RWPE2 (cell line): ENCODE measurements around the gene CNIH3.

Experiments
- ATAC-seq: fragments of 200-7000 bp; cut with Tn5 transposase; 3 replicates; pipeline ENCODE4 v1.9.1; 2021; ENCODE audit warnings: low read depth
- DNase-seq: peaks from one replicate; pipeline ENCODE4 v3.0.0-alpha.2; 2020; ENCODE audit warnings: low spot score
- H3K27ac ChIP-seq: fragments of 450-650 bp; 2 replicates; pipeline ENCODE4 v1.5.1; 2017; ENCODE audit warnings: mild to moderate bottlenecking; ENCODE audit not compliant: poor library complexity, severe bottlenecking
- H3K27me3 ChIP-seq: fragments of 250-450 bp; sonication (Bioruptor Pico); 2 replicates; pipeline ENCODE4 v1.5.1; 2021; ENCODE audit warnings: mild to moderate bottlenecking, moderate library complexity; ENCODE audit not compliant: insufficient read depth, poor library complexity, severe bottlenecking
- H3K36me3 ChIP-seq: fragments of 250-450 bp; sonication (Bioruptor Pico); 2 replicates; pipeline ENCODE4 v1.5.1; 2020; ENCODE audit warnings: low read depth, mild to moderate bottlenecking, moderate library complexity
- H3K4me1 ChIP-seq: fragments of 250-450 bp; sonication (Bioruptor Pico); 2 replicates; pipeline ENCODE4 v1.5.1; 2021; ENCODE audit warnings: mild to moderate bottlenecking, moderate library complexity; ENCODE audit not compliant: insufficient read depth, poor library complexity, severe bottlenecking
- H3K4me3 ChIP-seq: fragments of 250-450 bp; sonication (Bioruptor Pico); 2 replicates; pipeline ENCODE4 v1.5.1; 2021; ENCODE audit warnings: mild to moderate bottlenecking, moderate library complexity; ENCODE audit not compliant: severe bottlenecking
- H3K9me3 ChIP-seq: fragments of 250-450 bp; sonication (Bioruptor Pico); 2 replicates; pipeline ENCODE4 v1.5.1; 2021; ENCODE audit warnings: mild to moderate bottlenecking, moderate library complexity; ENCODE audit not compliant: severe bottlenecking
- TF ChIP-seq, protein P1 (sequence below): fragments of 450-650 bp; IDR thresholded peaks from one replicate; pipeline ENCODE4 v1.5.1; 2017; ENCODE audit warnings: mild to moderate bottlenecking, moderate library complexity; ENCODE audit not compliant: poor library complexity, severe bottlenecking

Gene CNIH3

GRCh38 chr1:224769452-224770335 lies 153.6 kb downstream of the CNIH3 start:
- DNase-seq (no peak), ATAC-seq (no peak)
- TF ChIP-seq, protein P1, sequence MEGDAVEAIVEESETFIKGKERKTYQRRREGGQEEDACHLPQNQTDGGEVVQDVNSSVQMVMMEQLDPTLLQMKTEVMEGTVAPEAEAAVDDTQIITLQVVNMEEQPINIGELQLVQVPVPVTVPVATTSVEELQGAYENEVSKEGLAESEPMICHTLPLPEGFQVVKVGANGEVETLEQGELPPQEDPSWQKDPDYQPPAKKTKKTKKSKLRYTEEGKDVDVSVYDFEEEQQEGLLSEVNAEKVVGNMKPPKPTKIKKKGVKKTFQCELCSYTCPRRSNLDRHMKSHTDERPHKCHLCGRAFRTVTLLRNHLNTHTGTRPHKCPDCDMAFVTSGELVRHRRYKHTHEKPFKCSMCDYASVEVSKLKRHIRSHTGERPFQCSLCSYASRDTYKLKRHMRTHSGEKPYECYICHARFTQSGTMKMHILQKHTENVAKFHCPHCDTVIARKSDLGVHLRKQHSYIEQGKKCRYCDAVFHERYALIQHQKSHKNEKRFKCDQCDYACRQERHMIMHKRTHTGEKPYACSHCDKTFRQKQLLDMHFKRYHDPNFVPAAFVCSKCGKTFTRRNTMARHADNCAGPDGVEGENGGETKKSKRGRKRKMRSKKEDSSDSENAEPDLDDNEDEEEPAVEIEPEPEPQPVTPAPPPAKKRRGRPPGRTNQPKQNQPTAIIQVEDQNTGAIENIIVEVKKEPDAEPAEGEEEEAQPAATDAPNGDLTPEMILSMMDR, result no peak
- no peaks in the 10 kb centered on the region for H3K9me3 ChIP-seq
- no peak overlapping the region for H3K27ac ChIP-seq
- no peak overlapping the region for H3K4me3 ChIP-seq
- H3K27me3 ChIP-seq, result no peaks in the 10 kb centered on the region
- H3K36me3 ChIP-seq, result no peaks in the 10 kb centered on the region
- no peaks in the 10 kb centered on the region for H3K4me1 ChIP-seq

- Histone ChIP-seq H3K36me3 (no peaks in the 10 kb centered on the region), H3K27me3 (no peaks in the 10 kb centered on the region), H3K9me3 (no peaks in the 10 kb centered on the region), H3K27ac (no peak overlapping the region), H3K4me1 (no peaks in the 10 kb centered on the region), H3K4me3 (no peak overlapping the region)
- ATAC-seq, result no peak
- no peak for DNase-seq
- TF ChIP-seq, protein P1, result no peak
Measured at GRCh38 chr1:224770336-224770693, 154.2 kb downstream of the CNIH3 start.

- no peaks in the 10 kb centered on the region for H3K9me3 ChIP-seq
- TF ChIP-seq, protein P1, result no peak
- no peak for ATAC-seq
- H3K27me3 ChIP-seq, result no peaks in the 10 kb centered on the region
- H3K4me3 ChIP-seq, result no peak overlapping the region
- no peaks in the 10 kb centered on the region for H3K36me3 ChIP-seq
- no peaks in the 10 kb centered on the region for H3K4me1 ChIP-seq
- H3K27ac ChIP-seq, result no peak overlapping the region
- no peak for DNase-seq
Measured at GRCh38 chr1:224773646-224774045, 157.5 kb downstream of the CNIH3 start.

DNA sequence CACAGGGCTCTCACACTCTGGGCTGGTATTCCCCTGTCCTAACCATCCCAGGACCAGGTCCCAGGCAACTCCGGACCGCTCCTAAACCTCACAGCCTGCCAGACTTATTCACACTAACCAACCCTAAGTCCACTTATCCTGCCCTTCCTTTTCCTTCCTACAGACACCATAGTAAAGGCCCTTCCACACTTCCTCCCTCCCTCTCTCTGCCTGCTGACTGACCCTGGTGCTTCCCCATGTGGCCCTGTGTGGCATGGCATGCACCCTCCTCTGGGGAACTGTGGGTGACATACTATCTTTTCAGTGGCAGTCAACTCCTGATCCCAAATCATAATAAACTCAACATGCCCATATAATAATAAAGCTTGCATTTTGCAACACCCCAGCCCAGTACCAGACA lies 158.3 kb downstream of the CNIH3 start:
- DNase-seq (no peak), ATAC-seq (no peak)
- Histone ChIP-seq H3K4me1 (no peaks in the 10 kb centered on the region), H3K27me3 (no peaks in the 10 kb centered on the region), H3K4me3 (no peak overlapping the region), H3K36me3 (no peaks in the 10 kb centered on the region), H3K9me3 (no peaks in the 10 kb centered on the region), H3K27ac (no peak overlapping the region)
- TF ChIP-seq, protein P1, result no peak

- Histone ChIP-seq H3K27me3 (no peaks in the 10 kb centered on the region), H3K9me3 (no peaks in the 10 kb centered on the region), H3K36me3 (no peaks in the 10 kb centered on the region), H3K4me3 (no peak overlapping the region), H3K4me1 (no peaks in the 10 kb centered on the region), H3K27ac (no peak overlapping the region)
- TF ChIP-seq, protein P1, result no peak
- no peak for DNase-seq
- ATAC-seq, result no peak
Measured at GRCh38 chr1:224777180-224777579, 161.1 kb downstream of the CNIH3 start.
